ENCODE results near the gene FAM107B. TPM values are rescaled to one million over a fixed set of nuclear protein-coding genes. Genes with fewer than 3 reads are reported as not detected.
A peak's percentile ranks its signal among the peaks of the same experiment; 100 is the strongest.

The FAM107B gene
- total RNA-seq, 1 experiment from 2014 or later = 10.0 TPM

DNA sequence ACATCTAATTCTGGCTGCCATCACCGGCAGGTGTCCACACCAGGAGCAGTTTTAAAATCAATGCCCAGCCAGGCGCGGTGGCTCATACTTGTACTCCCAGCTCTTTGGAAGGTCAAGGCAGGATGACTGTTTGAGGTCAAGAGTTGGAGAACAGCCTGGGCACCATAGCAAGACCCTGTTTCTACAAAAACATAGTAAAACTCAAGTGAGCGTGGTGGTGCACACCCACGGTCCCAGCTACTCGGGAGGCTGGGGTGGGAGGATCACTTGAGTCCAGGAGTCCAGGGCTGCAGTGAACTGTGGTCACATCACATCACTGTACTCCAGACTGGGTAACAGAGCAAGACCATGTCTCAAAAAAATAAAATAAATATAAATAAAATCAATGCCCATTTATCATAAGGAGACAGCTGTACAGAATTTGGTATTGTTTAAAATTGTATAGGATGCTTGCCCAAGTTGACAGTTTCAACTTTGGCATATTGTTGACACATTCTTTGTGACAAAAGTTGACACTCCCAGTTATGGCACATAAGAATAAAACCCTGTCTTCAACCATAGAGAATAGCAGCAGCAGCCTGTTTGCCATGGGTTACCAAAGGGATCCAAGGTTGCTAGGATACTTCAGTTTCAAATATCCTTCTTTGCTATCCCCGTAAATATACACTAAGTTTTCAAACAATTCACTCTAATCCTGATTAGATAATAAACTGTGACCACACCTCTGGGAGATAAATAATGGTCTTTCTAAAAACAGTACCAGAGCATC lies 193.0 kb downstream of the FAM107B start:
- DNase-seq (ENCODE audit: low spot score) = no peak

- no peak for DNase-seq (ENCODE audit: low spot score)
Measured at GRCh38 chr10:14580671-14581332, 193.9 kb downstream of the FAM107B start.

DNA sequence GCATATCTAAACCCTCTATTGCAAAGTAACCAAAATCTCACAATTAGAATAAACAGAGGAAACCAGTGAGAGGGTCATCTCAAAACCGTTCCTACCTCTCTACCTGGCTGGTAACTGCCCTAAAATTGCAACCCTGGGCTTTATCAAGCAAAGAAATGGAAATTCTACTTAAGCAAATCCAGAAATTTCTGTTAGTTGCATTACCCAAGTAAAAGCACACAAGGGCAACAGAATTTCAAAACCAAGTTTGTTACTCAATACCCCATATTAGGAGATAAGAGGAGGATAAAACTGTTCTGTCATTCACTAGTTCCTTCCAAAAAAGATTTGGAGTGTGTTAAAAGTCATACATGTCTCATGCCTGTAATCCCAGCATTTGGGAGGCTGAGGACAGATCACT lies 195.3 kb downstream of the FAM107B start:
- no peak for DNase-seq (ENCODE audit: low spot score)

DNA sequence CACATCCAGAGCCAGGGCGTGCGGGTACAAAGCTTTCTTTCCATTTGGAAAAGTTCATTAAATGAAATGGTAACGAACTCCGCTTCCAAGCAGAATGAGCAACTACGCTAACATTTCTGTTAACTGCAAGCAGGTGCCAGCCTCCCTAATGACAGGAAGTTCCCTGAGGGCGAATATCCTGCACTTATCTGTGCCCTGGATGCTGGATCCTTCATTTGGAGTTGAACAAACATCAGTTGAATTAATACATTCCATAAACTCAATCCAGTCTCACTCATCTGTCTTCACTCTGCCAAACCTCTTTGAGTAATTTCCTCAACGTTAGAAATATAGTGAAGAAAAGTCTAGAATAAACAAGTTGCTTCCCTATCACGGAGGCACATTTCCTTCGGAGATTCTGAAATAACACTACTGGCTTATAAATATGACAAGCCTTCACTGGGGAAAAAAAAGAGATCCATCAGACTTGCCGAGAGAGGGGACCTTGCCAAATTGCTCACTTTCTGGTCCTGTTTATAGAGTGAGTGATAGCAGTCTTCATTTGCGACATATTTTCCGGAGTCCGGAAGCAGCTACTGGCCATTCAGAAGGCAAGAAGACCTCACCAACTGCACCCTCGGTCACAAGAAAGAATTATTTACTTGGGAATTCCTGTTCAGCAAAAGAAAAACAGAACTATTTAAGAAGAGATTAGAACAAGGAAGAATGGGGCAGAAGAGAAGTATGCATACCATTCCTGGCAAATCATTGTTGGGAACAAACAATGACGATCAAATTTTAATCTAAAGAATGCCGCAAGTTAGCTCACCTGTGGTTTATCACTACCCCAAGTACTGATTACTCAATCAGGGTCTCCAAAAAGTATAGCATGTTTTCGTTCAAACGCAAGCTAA lies 196.4 kb downstream of the FAM107B start:
- DNase-seq (ENCODE audit: low spot score) = no peak

- DNase-seq (ENCODE audit: low spot score) = no peak
Measured at GRCh38 chr10:14574885-14575284, 199.8 kb downstream of the FAM107B start.

DNA sequence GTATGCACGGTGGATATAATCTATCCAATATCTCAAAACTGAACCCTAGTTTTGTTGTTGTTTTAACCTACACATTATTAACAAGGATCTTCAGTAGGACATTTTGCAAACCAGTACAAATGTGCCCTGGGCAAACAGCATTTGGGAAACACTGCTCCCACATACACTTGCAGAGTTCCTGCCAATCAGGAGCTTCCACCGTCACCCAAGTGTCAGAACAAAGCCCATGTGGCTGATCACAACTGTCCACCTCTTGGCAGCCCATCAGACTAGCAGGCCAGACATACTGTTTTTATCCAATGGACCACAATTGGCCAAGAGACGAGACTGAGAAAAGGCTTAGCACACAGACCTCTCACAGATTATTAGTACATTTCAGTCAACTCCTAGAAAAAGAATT lies 200.4 kb downstream of the FAM107B start:
- no peak for DNase-seq (ENCODE audit: low spot score)

DNA sequence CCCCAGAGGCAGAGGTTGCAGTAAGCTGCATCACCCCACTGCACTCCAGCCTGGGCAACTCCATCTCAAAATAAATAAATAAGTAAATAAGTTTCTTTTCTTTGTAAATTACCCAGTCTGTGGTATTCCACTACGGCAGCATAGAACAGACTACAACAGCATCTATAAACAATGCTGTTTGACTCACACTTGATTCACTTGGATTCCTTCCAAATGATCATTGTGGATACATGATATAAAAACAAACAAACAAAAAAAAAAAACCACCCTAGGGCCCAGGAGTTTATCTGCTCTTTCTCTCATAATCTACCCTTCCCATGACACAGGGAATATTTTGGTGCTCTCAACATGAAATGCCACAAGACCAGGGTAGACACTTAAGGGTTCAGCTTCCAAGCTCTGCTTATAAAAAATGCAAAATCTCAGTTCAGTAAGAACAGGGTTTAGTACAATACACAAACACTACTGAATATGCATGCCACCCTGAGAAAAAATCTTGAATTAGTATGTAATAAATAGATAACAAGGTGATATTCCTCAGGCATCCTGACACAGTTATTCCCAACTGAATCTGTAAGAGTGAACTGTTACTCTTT lies 200.9 kb downstream of the FAM107B start:
- DNase-seq (ENCODE audit: low spot score) = peak; percentile 53

- no peak for DNase-seq (ENCODE audit: low spot score)
Measured at GRCh38 chr10:14572811-14573210, 201.9 kb downstream of the FAM107B start.

GRCh38 chr10:14571866-14572507 lies 202.7 kb downstream of the FAM107B start:
- DNase-seq (ENCODE audit: low spot score) = peak; percentile 29

GRCh38 chr10:14570800-14571199 lies 203.9 kb downstream of the FAM107B start:
- DNase-seq (ENCODE audit: low spot score) = no peak

DNA sequence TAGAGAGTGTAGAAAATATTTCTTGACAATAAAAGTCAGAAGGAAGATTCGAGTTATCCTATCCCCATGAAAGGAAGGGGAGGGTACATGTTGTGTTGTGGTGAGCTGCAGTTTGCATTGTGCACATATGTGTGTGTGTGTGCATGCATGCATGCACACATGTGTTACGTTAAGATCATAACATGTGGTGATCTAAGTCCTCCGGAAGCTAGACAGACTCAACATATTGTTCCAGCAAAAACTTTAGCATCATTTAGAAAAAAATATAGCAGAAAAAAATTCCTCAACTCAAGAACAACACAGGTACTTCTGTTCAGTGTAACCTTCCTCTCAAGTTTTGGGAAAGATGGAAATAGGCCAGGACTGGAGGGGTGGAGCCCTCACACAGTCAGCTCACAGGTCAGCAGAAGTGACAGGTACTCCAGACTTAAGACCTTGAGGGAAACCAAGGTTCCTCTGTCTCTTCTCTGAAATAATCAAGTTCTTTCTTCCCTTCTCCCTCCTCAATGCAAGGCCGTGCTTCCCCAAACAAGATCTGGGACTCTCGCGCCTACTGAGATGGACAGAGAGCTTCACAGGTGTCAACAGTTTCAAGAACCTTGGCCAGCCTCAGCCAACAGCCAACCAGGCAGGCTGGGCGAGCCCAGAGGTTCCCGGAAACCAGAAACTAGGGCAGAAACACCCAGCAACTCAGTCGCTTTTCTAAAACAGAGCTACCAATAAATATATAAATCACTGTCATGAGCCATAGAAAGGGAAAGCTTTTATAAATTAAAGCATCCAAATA lies 205.2 kb downstream of the FAM107B start:
- DNase-seq (ENCODE audit: low spot score) = no peak

DNA sequence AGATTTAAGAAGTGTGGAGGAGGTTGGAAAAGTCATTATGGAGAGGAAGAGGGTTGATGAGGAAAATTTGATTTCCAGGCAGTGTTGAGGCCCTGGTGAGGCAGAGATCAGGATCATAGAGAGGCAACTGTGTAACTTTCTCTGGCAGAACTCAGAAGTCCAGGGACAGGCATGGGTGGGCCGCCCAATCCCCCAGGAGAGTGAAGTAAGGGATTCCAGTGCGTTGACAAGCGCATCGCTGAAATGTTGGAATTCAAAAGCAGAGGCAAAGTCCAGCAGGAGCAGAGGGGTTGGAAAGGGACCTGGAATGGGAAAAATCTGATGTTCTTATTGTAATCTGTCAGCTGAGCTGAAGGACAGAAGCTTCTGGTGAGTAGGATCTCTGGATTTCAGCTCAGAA lies 207.3 kb downstream of the FAM107B start:
- DNase-seq (ENCODE audit: low spot score) = no peak

GRCh38 chr10:14566498-14566897 lies 208.2 kb downstream of the FAM107B start:
- DNase-seq (ENCODE audit: low spot score) = no peak

- no peak for DNase-seq (ENCODE audit: low spot score)
Measured at GRCh38 chr10:14565199-14565598, 209.5 kb downstream of the FAM107B start.

DNA sequence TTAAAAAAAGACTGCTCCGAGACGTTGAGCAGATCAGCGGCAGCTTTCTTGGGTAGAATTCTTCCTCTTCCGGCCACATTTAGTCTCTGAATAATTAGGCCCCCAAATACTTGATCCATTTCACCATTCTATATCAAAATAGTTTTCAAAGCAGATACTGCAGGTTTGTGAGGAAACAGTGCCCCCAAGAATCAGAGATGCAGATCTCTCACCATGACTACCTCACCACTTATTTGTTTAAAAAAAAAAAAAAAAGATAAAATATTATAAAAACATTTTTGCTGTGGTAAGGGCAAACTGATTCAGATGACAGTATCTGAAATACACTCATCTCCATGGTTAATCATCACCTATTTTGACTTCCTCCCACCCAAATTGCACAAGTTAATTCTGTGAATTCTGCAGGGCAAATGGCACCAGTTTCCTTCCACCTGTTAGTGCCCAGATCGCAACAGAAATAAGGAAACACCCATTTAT lies 210.4 kb downstream of the FAM107B start:
- DNase-seq (ENCODE audit: low spot score) = no peak

DNA sequence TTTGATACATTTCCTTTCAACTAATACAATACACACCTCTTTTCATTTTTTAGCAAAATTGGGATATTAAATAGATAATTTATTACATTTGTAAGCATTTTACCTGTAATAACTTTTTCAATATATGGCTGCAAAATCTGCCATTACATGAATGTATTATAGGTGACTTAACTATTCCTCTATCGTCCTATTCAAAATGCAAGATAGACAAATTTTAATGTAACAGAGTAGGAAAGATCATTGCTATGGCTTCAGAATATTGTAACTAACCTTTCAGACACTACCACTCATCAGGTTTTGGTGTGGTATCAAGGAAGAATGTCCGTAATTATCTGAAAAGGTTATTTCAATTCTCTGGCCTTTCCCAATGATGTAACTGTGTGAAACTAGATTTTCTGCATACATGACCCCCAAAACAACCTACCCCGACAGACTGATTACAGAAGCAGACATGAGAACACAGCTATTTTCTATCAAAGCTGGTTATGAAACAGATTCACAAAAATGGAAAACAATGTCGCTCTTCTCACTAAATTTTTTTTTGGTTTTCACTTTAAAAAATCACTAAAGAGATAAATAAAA lies 211.2 kb downstream of the FAM107B start:
- DNase-seq (ENCODE audit: low spot score) = no peak

DNA sequence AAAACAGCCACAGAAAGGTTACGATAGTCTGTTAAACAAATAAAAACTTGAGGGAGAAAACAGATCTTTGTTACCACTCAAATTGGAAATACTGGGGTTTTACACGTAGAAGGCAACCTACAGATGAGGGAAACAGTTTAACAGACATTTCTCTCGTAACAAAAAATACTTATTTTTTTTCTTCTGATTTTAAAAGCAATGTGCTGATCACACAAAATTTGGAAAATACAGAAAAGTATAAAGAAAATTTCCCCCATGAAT lies 211.7 kb downstream of the FAM107B start:
- no peak for DNase-seq (ENCODE audit: low spot score)

- DNase-seq (ENCODE audit: low spot score) = no peak
Measured at GRCh38 chr10:14562218-14563075, 212.2 kb downstream of the FAM107B start.

Data from H4 (cell line).